GM18861 (cell line): ENCODE data around the gene C3orf52.
A peak's percentile ranks its signal among the peaks of the same experiment; 100 is the strongest.

Experiments used
- ATAC-seq: cut with Tn5 transposase; IDR thresholded peaks from one replicate; pipeline ENCODE4 v1.9.1; 2021; ENCODE audit not compliant: unreplicated experiment

C3orf52 gene

GRCh38 chr3:112117841-112118571, 31.8 kb downstream of the C3orf52 start:
- no peak for ATAC-seq

- ATAC-seq = no peak
Observed at GRCh38 chr3:112119962-112120836, 34.0 kb downstream of the C3orf52 start.

- ATAC-seq = no peak
Observed at GRCh38 chr3:112121577-112122547, 35.7 kb downstream of the C3orf52 start.

- no peak for ATAC-seq
Observed at GRCh38 chr3:112122870-112123269, 36.7 kb downstream of the C3orf52 start.

- no peak for ATAC-seq
Observed at GRCh38 chr3:112123548-112123947, 37.4 kb downstream of the C3orf52 start.

- ATAC-seq = no peak
Observed at GRCh38 chr3:112124907-112125607, 38.9 kb downstream of the C3orf52 start.

GRCh38 chr3:112126511-112126911, 40.3 kb downstream of the C3orf52 start:
- ATAC-seq = no peak

- peak; percentile 27 for ATAC-seq
Observed at GRCh38 chr3:112127522-112128494, 41.6 kb downstream of the C3orf52 start.

- ATAC-seq = peak; percentile 40
Observed at GRCh38 chr3:112128843-112129727, 42.9 kb downstream of the C3orf52 start.

GRCh38 chr3:112129925-112130637, 43.9 kb downstream of the C3orf52 start:
- no peak for ATAC-seq

- ATAC-seq = no peak
Observed at GRCh38 chr3:112130638-112130993, 44.4 kb downstream of the C3orf52 start.

GRCh38 chr3:112131111-112131510, 44.9 kb downstream of the C3orf52 start:
- no peak for ATAC-seq

- ATAC-seq = no peak
Observed at GRCh38 chr3:112132088-112132487, 45.9 kb downstream of the C3orf52 start.

GRCh38 chr3:112132554-112132953, 46.4 kb downstream of the C3orf52 start:
- no peak for ATAC-seq

- ATAC-seq = peak; percentile 67
Observed at GRCh38 chr3:112132975-112133448, 46.8 kb downstream of the C3orf52 start, which contains the start of gene GCSAM. GCSAM (minus strand) TSS chr3:112133248; CDS start chr3:112133120, 128 bp downstream.

GRCh38 chr3:112133626-112134334, 47.6 kb downstream of the C3orf52 start:
- no peak for ATAC-seq
